ENCODE data around the gene ARL2. TPM values are rescaled to one million over a fixed set of nuclear protein-coding genes. Genes with fewer than 3 reads are reported as not detected.
A peak's percentile ranks its signal among the peaks of the same experiment; 100 is the strongest.
"Not testable (repeated sequence)": the region's sequence is repeated elsewhere in the genome, so short reads cannot be mapped to it uniquely, and the experiment has no call there.

The ARL2 gene
- total RNA-seq, 2 donors from 2014 or later: 82.6 to 96.1 TPM

DNA sequence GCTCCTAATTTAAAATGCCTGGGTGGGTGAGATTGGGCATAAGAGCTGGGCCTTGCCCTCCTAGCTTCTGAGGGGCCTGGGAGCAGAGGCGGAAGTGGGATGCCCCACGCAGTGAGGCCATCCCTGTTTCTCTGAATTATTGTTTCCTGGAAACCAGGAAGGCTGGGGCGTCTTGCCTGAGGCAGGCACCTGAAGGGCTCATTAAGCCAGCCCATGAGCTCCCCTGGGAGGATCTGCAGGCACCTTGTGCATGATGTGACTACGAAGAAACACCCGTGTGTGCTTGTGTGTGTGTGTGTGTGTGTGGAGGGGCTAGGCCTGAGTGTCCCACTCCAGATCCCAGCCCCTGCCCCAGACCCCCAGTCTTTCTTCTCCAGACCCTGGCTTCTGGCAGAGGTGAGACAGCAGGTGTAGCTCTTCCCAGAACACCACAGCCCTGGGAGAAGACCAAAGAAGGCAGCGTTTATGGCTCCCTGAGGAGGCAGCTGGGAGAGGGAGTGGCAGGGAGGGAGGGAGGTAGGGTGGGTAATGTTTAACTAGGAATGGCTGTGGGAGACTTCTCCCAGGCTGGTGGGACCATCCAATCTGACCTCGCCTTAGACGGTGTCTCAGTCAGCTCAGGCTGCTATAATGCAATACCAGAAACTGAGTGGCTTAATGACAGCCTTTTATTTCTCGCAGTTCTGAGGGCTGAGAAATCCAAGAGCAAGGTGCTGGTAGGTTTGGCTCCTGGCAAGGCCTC is 15.1 kb upstream of the ARL2 start:
- DNase-seq (ENCODE audit: low spot score in 2 of 2): no peak
- Mint-ChIP-seq H3K27ac (peak overlapping the region; percentile 65 to 74), H3K9me3 (no peaks in the 10 kb centered on the region), H3K36me3 (no peaks in the 10 kb centered on the region)
- no peak for ATAC-seq

DNA sequence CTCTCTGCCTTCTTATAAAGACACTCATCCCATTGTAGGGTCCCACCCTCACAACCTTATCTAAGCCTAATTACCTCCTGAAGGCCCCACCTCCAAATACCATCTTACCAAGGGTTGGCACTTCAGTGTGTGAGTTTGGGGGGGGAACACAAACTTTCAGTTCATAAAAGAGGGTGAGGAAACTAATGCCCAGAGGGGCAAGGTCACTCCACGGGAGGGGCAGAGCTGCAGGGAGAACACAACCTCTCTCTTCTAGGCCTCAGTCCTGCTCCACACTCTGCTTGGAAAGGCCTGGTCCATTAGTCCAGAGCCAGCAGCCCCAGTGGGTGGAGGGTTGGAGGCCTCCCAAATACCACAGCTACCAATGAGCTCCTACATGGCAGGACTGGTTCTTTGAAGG is 14.5 kb upstream of the ARL2 start:
- Mint-ChIP-seq H3K27ac (no peak overlapping the region), H3K9me3 (no peaks in the 10 kb centered on the region)

GRCh38 chr11:65002706-65003105 is 11.3 kb upstream of the ARL2 start:
- Mint-ChIP-seq H3K36me3 (no peaks in the 10 kb centered on the region), H3K27ac (no peak overlapping the region), H3K9me3 (no peaks in the 10 kb centered on the region)
- ATAC-seq (no peak), DNase-seq (ENCODE audit: low spot score in 2 of 2) (no peak)

More for the DNA sequence above, 14.5 kb upstream of the ARL2 start:
- ATAC-seq (no peak), DNase-seq (ENCODE audit: low spot score in 2 of 2) (no peak)
- no peaks in the 10 kb centered on the region for H3K36me3 Mint-ChIP-seq

- ATAC-seq (no peak), DNase-seq (ENCODE audit: low spot score in 2 of 2) (no peak)
- no peaks in the 10 kb centered on the region for H3K9me3 Mint-ChIP-seq
- H3K36me3 Mint-ChIP-seq: no peaks in the 10 kb centered on the region
- H3K27ac Mint-ChIP-seq: no peak overlapping the region
Measured at GRCh38 chr11:65003282-65003681, 10.7 kb upstream of the ARL2 start.

- not testable (repeated sequence) for H3K9me3 Mint-ChIP-seq; H3K27ac Mint-ChIP-seq; DNase-seq (ENCODE audit: low spot score in 2 of 2); H3K36me3 Mint-ChIP-seq; ATAC-seq
Measured at GRCh38 chr11:65003968-65004367, 10.0 kb upstream of the ARL2 start.

- DNase-seq (ENCODE audit: low spot score in 2 of 2): no peak
- ATAC-seq: no peak
- H3K9me3 Mint-ChIP-seq: no peaks in the 10 kb centered on the region
- H3K36me3 Mint-ChIP-seq: no peaks in the 10 kb centered on the region
- H3K27ac Mint-ChIP-seq: no peak overlapping the region
Measured at GRCh38 chr11:65008016-65008415, 5.9 kb upstream of the ARL2 start.

DNA sequence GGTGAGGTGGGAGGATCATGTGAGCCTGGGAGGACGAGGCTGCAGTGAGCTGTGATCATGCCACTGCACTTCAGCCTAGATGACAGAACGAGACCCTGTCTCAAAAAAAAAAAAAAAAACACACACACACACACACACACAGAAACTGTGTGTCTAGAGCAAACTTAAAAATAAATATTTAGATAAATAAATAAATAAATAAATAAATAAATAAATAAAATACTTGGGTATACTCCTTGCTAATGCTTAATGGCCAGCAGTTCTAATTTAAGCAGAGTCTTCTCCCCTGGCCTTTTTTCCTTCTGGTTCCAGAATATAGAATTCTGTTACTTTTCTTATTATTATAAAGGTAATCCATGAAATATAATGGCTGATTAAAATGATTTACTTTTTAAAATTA is 5.1 kb upstream of the ARL2 start:
- ATAC-seq: no peak
- H3K27ac Mint-ChIP-seq: no peak overlapping the region

DNA sequence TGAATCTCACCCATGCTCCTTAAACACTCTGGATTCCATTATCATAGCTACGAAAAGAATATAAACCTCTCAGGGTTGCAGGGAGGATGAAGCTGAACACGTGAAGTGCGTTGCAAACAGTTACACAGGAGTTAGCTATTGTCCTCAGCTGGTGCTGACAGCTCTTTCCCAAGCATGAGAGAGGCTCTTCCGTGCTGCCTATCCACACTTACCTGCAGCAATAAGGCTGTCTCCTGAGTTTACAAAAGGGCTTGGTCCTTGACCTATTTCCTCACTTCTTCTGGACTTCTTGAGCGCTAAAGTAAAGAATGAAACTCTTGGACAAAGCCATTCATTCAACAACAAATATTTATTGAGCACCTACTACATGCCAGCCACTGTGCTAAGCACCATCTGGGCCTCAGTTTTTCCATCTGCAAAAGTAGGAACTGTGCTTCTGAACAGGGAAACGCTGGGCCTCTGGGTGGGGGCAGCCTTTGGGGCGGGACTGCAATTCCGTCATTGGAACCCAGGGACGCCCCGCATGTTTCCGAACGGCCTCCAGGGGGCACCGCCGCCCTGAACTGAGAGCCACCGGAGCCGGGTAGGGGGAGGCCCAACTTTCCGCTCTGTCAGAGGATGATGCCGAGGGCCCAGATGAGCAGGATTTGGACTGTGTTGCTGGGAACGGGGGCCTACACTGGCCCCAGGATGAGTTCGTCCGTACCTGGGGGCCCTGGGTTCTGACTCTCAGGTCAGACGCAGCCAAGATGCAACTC is 651 bp upstream of the ARL2 start:
- peaks cover 0 to 20% of the 10 kb centered on the region in 2 donors for H3K36me3 Mint-ChIP-seq
- ATAC-seq: peak; percentile 85 to 89
- peak overlapping the region; percentile 95 to 97 for H3K27ac Mint-ChIP-seq

More for the DNA sequence above, 5.1 kb upstream of the ARL2 start:
- no peak for DNase-seq (ENCODE audit: low spot score in 2 of 2)
- no peaks in the 10 kb centered on the region for H3K36me3 Mint-ChIP-seq
- no peaks in the 10 kb centered on the region for H3K9me3 Mint-ChIP-seq

GRCh38 chr11:65014726-65015227 is 817 bp downstream of the ARL2 start:
- no peak for DNase-seq (ENCODE audit: low spot score in 2 of 2)
- H3K27ac Mint-ChIP-seq: peak overlapping the region; percentile 95 to 98
- peak in 1 of 2 donors; percentile 17 for ATAC-seq
- H3K36me3 Mint-ChIP-seq: peaks cover 0 to 20% of the 10 kb centered on the region in 2 donors
- peaks cover 0 to 5% of the 10 kb centered on the region in 2 donors for H3K9me3 Mint-ChIP-seq

More for the DNA sequence above, 651 bp upstream of the ARL2 start:
- H3K9me3 Mint-ChIP-seq: peaks cover 0 to 5% of the 10 kb centered on the region in 2 donors
- DNase-seq (ENCODE audit: low spot score in 2 of 2): peak; percentile 91 to 93

DNA sequence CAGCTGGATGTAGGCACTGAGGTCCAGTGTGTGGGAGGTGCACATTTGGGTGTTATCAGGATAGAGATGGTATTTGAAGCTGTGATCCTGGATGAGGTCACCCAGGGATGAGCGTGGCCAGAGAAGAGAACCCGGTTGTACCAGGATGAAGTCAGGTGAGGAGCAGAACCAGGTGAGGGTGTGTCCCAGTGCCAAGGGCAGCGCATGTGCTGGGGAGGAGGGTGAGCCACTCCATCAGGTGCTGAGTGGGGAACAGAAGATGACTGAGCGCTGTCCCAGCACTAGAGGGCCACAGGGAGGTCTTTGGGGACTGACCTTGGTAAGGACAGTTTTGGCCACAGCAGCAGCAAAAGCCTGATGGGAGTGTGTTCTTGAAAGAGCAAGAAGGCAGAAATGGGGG is 2.7 kb downstream of the ARL2 start:
- no peak for ATAC-seq
- peaks cover 0 to 20% of the 10 kb centered on the region in 2 donors for H3K36me3 Mint-ChIP-seq
- peaks cover 0 to 5% of the 10 kb centered on the region in 2 donors for H3K9me3 Mint-ChIP-seq
- H3K27ac Mint-ChIP-seq: peak overlapping the region in 1 of 2 donors; percentile 19
- no peak for DNase-seq (ENCODE audit: low spot score in 2 of 2)

- Mint-ChIP-seq H3K9me3 (peaks cover 0 to 5% of the 10 kb centered on the region in 2 donors), H3K36me3 (peaks cover 0 to 20% of the 10 kb centered on the region in 2 donors), H3K27ac (peak overlapping the region in 1 of 2 donors; percentile 30)
- DNase-seq (ENCODE audit: low spot score in 2 of 2) (no peak), ATAC-seq (no peak)
Measured at GRCh38 chr11:65017937-65018336, 4.0 kb downstream of the ARL2 start.

- H3K27ac Mint-ChIP-seq: no peak overlapping the region
- ATAC-seq (no peak), DNase-seq (ENCODE audit: low spot score in 2 of 2) (no peak)
- H3K9me3 Mint-ChIP-seq: peaks cover 0 to 5% of the 10 kb centered on the region in 2 donors
- H3K36me3 Mint-ChIP-seq: peaks cover 0 to 20% of the 10 kb centered on the region in 2 donors
Measured at GRCh38 chr11:65019824-65020223, 5.9 kb downstream of the ARL2 start.

DNA sequence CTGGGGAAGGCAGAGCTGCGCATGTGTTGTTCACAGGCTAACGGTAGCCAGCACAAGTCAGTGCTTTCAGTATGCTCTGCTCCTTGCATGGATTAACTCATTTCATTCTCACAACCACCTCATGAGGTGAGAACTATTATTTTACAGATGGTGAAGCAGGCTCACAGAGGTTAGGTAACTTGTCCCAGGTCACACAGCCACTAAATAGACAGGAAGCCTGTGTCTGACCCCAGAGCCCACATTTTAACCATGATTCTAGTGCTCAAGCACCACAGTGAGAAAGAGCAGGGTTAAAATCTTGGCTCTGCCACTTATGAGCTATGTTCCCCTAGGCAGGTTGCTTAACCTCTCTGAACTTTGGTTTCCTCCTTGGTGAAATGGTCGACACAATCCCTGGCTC is 7.0 kb downstream of the ARL2 start:
- peaks cover 0 to 20% of the 10 kb centered on the region in 2 donors for H3K36me3 Mint-ChIP-seq
- peaks cover 0 to 5% of the 10 kb centered on the region in 2 donors for H3K9me3 Mint-ChIP-seq
- DNase-seq (ENCODE audit: low spot score in 2 of 2): no peak
- peak overlapping the region in 1 of 2 donors; percentile 44 for H3K27ac Mint-ChIP-seq
- ATAC-seq: no peak

- peaks cover 0 to 15% of the 10 kb centered on the region in 2 donors for H3K36me3 Mint-ChIP-seq
- H3K27ac Mint-ChIP-seq: no peak overlapping the region
- no peak for DNase-seq (ENCODE audit: low spot score in 2 of 2)
- ATAC-seq: no peak
- H3K9me3 Mint-ChIP-seq: peaks cover 0 to 5% of the 10 kb centered on the region in 2 donors
Measured at GRCh38 chr11:65021509-65021908, 7.5 kb downstream of the ARL2 start.

DNA sequence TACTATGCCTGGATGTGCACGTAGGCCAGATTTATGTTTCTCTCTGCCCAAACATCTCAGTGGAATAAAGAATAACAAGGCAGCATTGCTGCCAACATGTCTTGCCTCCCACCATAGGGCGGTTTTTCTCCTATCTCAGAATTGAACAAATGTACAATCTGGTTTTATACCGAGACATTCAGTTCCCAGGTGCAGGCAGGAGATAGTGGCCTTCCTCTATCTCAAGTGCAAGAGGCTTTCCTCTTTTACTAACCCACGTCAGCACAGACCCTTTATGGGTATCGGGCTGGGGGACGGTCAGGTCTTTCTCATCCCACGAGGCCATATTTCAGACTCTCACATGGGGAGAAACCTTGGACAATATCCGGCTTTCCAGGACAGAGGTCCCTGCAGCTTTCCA is 9.5 kb downstream of the ARL2 start:
- not testable (repeated sequence) for H3K36me3 Mint-ChIP-seq; DNase-seq (ENCODE audit: low spot score in 2 of 2); H3K27ac Mint-ChIP-seq; H3K9me3 Mint-ChIP-seq; ATAC-seq

DNA sequence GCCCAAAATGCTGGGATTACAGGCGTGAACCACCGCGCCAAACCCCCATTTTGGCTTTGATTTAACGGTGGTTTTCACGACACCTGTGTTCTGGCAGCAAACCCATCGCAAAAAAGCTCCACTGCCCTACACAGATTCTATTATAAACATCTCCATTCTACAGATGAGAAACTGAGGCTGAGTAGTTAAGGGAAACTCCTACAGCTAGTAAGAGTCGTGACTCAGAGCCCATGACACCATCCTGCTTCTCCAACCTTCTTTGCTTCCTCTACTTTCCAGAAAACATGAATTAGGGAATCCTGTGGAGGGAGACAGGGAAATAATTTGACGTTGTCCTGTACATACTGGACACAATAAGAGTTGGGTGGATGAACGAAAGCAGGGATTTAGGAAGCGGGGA is 12.8 kb downstream of the ARL2 start:
- Mint-ChIP-seq H3K27ac (peak overlapping the region; percentile 30 to 90), H3K9me3 (no peaks in the 10 kb centered on the region), H3K36me3 (no peaks in the 10 kb centered on the region)
- DNase-seq (ENCODE audit: low spot score in 2 of 2): no peak
- peak in 1 of 2 donors; percentile 54 for ATAC-seq
